Activated T-cell treated with anti-CD3 and anti-CD28 coated beads, Interleukin-2, amount 50 U/mL, for 72 hours (primary cell): ENCODE data around the gene PDZD2. TPM values are rescaled to one million over a fixed set of nuclear protein-coding genes. Genes with fewer than 3 reads are reported as not detected.
"Not testable (repeated sequence)": the region's sequence is repeated elsewhere in the genome, so short reads cannot be mapped to it uniquely, and the experiment has no call there.

Experiments
- ATAC-seq, 2 donors: fragments of 150-1000 bp; cut with Tn5 transposase; replicated peaks in 1 of 2; 2 replicates each; pipeline ENCODE4 v1.10.0; 2021; ENCODE audit warnings: moderate library complexity in 2 of 2, mild to moderate bottlenecking in 1 of 2
- DNase-seq, 2 donors: peaks; one replicate each; pipeline ENCODE4 v3.0.0; 2021 to 2022; ENCODE audit warnings: mixed read lengths in 1 of 2
- H3K27ac Mint-ChIP-seq: one replicate; pipeline ENCODE4 v1.8.0; 2022; ENCODE audit warnings: mild to moderate bottlenecking, moderate library complexity, mixed read lengths
- H3K27me3 Mint-ChIP-seq: one replicate; pipeline ENCODE4 v1.8.0; 2022; ENCODE audit warnings: low read depth, mixed read lengths
- H3K36me3 Mint-ChIP-seq, 2 donors: one replicate each; pipeline ENCODE4 v1.8.0; 2022; ENCODE audit warnings: mixed read lengths in 2 of 2, mild to moderate bottlenecking in 1 of 2; ENCODE audit not compliant: insufficient read depth in 2 of 2
- H3K4me1 Mint-ChIP-seq: one replicate; pipeline ENCODE4 v1.8.0; 2022; ENCODE audit warnings: low read depth, mixed read lengths
- H3K4me3 Mint-ChIP-seq, 2 donors: one replicate each; pipeline ENCODE4 v1.8.0; 2022; ENCODE audit warnings: mild to moderate bottlenecking in 2 of 2, mixed read lengths in 2 of 2, moderate library complexity in 2 of 2
- H3K9me3 Mint-ChIP-seq, 2 donors: one replicate each; pipeline ENCODE4 v1.8.0; 2022; ENCODE audit warnings: mixed read lengths in 2 of 2
- total RNA-seq, 2 donors: library from RNA; stranded (reverse); gene quantifications; one replicate each; pipeline ENCODE4 v1.2.3, GENCODE V29; 2022

The PDZD2 gene
- total RNA-seq, 2 donors from 2014 or later: 0.02 TPM; not detected in 1

DNA sequence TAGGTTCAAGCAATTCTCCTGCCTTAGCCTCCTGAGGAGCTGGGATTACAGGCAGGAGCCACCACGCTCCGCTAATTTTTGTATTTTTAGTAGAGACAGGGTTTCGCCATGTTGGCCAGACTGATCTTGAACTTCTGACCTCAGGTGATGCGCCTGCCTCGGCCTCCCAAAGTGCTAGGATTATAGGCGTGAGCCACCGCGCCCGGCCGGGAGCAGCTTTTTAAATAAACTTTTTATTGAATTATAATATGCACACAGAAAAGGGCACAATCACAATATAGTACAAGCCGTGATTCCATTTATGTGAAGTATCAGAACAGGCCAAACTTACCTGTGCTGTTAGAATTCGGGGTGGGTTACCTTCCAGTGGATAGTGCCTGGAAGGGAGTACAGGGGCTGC is 93.9 kb downstream of the PDZD2 start:
- not testable (repeated sequence) for H3K36me3 Mint-ChIP-seq, ATAC-seq, H3K27me3 Mint-ChIP-seq, H3K9me3 Mint-ChIP-seq, DNase-seq, H3K27ac Mint-ChIP-seq, H3K4me3 Mint-ChIP-seq, H3K4me1 Mint-ChIP-seq

DNA sequence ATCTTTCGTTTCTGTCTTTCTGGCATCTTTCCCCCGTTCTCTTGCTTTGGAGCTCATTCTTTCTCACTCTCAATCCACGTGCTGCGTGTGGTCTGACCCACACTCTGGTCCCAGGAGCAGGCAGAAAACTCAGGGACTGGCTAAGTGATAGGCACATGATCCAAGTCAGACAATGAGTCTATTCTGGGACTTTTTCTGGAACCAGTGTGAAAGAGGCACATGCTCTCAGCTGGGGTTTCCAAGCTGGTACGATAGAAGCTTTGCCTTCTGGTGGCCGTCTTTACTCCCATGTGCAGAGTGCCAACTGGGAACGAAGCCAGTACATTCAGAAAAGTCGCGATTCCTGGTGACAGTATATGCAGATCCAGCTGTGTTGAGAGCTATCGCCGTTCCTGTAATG is 94.4 kb downstream of the PDZD2 start:
- no peaks in the 10 kb centered on the region for H3K4me1 Mint-ChIP-seq
- H3K4me3 Mint-ChIP-seq: no peak overlapping the region
- no peak for ATAC-seq
- DNase-seq: no peak
- H3K27me3 Mint-ChIP-seq: no peaks in the 10 kb centered on the region
- H3K9me3 Mint-ChIP-seq: no peaks in the 10 kb centered on the region
- H3K36me3 Mint-ChIP-seq: no peaks in the 10 kb centered on the region
- H3K27ac Mint-ChIP-seq: no peak overlapping the region

DNA sequence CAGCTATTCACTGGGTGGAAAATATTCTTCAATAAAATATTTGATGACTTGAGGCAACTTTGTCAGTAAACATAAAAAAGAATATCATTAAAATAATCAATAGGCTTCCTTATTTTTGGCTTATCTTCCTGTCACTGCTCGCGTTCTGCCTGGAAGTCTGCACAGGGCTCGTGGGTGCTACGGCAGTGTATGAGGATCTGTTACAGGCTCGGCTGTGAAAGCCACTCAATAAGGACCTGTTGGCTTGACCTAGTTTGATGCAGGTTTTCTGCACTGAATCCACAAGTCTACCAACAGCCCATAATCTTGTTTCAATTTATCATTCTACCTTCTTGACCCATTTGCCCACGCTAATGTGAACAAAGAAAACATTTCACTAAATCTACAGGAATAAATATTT is 97.2 kb downstream of the PDZD2 start:
- H3K27me3 Mint-ChIP-seq: no peaks in the 10 kb centered on the region
- no peaks in the 10 kb centered on the region for H3K4me1 Mint-ChIP-seq
- ATAC-seq (no peak), DNase-seq (no peak)
- peaks cover 2 to 4% of the 10 kb centered on the region in 2 donors for H3K9me3 Mint-ChIP-seq
- H3K27ac Mint-ChIP-seq: no peak overlapping the region
- peaks cover 0 to 2% of the 10 kb centered on the region in 2 donors for H3K36me3 Mint-ChIP-seq
- no peak overlapping the region for H3K4me3 Mint-ChIP-seq

DNA sequence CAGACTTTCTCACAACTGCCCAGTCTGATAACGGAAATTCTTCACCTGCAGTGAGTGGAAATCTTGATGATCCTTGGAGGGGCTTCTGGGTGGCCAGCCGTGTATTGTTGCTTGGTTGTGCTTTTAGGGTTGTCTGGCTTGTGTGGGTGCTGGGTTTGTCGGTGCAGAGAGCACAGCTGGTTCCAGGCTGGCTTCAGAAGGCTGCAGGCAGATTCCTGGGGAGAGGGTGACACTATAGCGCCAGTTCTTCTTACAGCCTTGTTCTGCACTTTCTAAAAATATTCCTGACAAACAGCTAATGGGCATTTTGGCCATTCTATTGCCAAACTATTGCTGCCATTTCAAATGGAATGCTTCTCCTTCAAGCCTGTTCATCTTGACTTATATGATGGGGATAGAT is 99.3 kb downstream of the PDZD2 start:
- no peak for ATAC-seq
- Mint-ChIP-seq H3K36me3 (peaks cover 0 to 2% of the 10 kb centered on the region in 2 donors), H3K27ac (no peak overlapping the region), H3K4me3 (no peak overlapping the region), H3K4me1 (no peaks in the 10 kb centered on the region), H3K27me3 (no peaks in the 10 kb centered on the region), H3K9me3 (peaks cover 2 to 4% of the 10 kb centered on the region in 2 donors)
- DNase-seq: no peak

DNA sequence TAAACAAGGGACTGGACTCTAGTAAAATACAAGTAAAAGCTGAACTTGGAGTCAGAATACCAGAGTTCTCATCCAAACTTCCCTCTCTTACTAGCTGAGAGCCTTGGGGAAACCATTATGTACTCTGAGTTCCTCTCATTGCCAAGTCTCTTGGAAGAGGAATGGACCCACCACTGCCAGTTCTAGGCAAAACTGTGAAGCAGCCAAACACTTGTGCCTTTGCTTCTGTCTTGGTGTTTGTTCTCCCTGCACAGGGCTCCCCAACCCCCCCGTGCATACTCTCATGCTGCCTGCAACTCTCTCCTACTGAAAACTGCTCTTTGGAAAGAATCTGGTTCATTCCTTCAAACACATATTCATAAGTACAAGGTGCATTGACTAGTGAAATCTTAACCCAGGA is 102.6 kb downstream of the PDZD2 start:
- Mint-ChIP-seq H3K27ac (no peak overlapping the region), H3K4me3 (no peak overlapping the region), H3K9me3 (peaks cover 2 to 4% of the 10 kb centered on the region in 2 donors), H3K27me3 (no peaks in the 10 kb centered on the region), H3K4me1 (no peaks in the 10 kb centered on the region), H3K36me3 (peaks cover 0 to 2% of the 10 kb centered on the region in 2 donors)
- ATAC-seq: no peak
- no peak for DNase-seq

DNA sequence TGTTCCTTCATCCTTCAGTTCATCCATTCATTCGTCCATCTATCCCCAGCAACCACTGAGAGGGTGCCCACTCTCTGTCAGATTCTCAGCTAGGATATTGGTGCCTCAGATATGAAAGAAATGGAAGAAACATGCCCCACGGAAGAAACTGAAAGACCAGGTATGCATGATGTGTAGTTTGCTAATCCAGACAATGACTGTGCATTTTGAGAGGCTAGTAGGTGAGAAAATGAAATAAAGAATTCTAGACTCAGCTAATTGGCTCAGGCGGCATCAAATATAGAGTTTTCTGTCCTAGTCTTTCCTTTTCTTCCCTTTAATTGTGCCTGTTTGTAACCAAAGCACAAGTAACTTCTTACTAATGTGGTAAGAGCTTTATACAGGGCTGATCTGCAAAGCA is 104.7 kb downstream of the PDZD2 start:
- H3K4me1 Mint-ChIP-seq: no peaks in the 10 kb centered on the region
- no peaks in the 10 kb centered on the region for H3K27me3 Mint-ChIP-seq
- no peak overlapping the region for H3K4me3 Mint-ChIP-seq
- H3K27ac Mint-ChIP-seq: no peak overlapping the region
- H3K9me3 Mint-ChIP-seq: peaks cover 2 to 4% of the 10 kb centered on the region in 2 donors
- H3K36me3 Mint-ChIP-seq: peaks cover 0 to 2% of the 10 kb centered on the region in 2 donors
- DNase-seq: no peak
- ATAC-seq: no peak

DNA sequence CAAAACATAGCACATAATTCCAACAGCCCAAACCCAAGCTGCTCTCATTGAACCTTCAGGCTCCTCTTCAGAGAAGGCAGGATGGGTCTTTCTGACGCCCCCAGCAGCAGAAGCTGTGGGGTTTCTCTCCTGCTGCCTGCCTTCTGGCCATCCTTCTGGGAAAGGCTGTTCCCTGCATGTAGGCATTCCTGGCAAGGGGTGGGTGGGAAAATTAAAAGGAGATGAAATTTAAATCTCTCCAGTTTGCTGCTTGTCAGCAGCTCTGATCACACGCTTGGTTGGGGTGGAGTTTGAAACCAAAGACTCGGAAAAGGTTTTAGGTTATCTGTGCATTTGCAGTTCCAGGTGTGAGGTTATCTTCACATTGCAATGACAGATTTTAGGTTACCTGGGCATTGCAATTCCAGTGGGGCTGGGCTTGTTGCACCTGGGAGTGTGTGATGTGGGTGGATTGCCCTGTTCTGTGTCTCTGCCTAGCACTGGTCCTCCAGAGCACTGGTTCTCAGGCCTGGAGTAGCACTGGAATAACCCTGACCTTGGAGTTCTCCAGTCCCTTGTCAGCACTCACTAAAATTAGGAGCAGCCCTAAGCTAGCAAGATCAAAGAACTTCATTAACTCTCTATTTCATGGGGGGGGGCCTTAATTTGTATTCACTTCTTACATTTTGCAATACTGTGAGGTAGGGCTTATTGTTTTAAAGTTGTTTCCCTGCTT is 109.7 kb downstream of the PDZD2 start:
- ATAC-seq: no peak
- H3K27ac Mint-ChIP-seq: no peak overlapping the region
- H3K27me3 Mint-ChIP-seq: no peaks in the 10 kb centered on the region
- no peak for DNase-seq
- H3K9me3 Mint-ChIP-seq: no peaks in the 10 kb centered on the region
- H3K36me3 Mint-ChIP-seq: no peaks in the 10 kb centered on the region
- H3K4me3 Mint-ChIP-seq: no peak overlapping the region
- no peaks in the 10 kb centered on the region for H3K4me1 Mint-ChIP-seq

DNA sequence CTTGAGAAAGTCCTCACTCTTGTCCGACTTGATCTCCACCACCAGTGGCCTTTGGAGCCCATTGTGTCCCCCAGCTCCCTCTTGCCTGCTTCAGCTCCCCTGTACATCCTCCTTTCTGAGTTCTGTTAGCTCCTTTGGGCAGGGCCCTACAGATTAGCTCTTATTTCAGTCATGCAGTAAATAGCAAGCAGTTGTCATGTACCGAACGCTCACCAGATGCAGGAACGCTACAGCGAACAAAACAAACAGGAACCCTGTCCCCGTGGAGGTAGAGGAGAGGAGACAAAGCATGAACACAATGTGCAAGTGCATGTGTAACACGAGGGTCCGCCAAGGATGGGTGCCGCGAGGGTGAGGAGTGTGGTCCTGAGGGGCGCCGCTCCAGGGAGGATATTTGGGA is 111.3 kb downstream of the PDZD2 start:
- Mint-ChIP-seq H3K27me3 (no peaks in the 10 kb centered on the region), H3K9me3 (no peaks in the 10 kb centered on the region), H3K36me3 (no peaks in the 10 kb centered on the region), H3K4me3 (no peak overlapping the region), H3K4me1 (no peaks in the 10 kb centered on the region), H3K27ac (no peak overlapping the region)
- ATAC-seq: no peak
- no peak for DNase-seq

DNA sequence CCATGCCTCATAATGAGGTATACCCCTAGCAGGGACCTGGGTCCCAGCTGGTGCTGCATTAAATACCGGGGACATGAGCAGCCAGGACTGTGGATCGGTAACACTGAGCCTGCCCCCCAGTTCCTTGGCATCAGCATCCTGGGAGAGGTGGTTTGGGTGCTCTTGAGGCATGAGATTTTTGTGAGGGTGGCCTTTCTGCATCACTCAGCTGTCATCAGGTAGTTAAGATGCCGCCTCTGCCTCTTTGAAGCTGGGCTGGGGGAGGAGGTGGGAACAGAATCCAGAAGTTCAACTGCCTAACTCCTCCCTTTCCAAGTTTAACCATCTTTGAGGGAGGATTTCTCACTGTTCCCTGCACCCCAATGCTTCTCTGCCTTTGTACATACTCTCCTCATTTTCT is 112.7 kb downstream of the PDZD2 start:
- H3K27ac Mint-ChIP-seq: no peak overlapping the region

DNA sequence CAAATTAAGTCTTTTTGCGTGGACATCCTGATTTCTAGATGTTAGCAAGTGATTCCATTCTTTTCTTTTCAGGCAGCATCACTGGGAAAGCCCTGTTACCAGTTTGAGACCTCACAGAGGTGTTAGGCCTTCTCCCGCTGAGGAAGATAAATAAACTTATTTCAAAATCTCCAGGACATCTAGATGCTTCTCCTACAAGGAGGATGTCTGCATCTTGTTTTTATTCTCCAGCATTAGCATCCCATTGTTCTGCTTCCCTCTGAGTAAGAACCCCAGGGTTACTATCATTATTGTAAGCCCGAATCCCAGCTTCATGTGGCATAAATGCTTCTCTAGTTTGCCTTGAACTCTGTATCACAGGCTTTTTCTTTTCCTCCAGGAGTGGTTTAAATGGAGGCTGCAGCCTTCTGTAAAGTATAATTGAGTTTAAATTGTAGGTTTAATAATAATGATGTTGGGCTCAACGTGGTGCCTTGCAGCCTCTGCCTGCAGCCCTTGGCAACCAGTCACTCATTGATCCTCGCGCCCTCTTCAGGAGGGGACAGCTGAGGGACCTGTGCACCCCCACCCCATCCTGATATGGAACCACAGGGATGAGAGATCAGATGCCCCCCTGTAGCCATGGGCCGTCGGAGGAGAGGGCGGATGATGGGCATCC is 114.9 kb downstream of the PDZD2 start:
- no peaks in the 10 kb centered on the region for H3K4me1 Mint-ChIP-seq

More for the DNA sequence above, 112.7 kb downstream of the PDZD2 start:
- Mint-ChIP-seq H3K36me3 (no peaks in the 10 kb centered on the region), H3K4me3 (no peak overlapping the region), H3K27me3 (no peaks in the 10 kb centered on the region), H3K9me3 (no peaks in the 10 kb centered on the region), H3K4me1 (no peaks in the 10 kb centered on the region)
- ATAC-seq (no peak), DNase-seq (no peak)

DNA sequence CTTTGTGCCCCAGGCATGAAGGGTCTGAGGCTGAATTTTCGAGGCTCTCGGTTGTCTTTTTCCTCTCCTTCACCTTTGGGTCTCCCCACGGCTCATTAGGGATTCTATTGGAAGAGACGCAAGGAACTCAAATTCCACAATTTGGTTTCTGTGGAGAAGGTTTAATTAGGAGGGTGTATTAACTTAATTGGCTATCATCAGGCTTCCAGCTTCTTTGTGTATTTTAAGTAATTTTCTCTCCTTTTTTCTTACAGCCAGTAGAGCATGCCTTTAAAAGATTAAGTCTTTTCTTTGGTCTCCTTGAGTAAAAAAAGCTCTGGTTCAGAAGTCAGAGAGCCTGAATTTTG is 115.4 kb downstream of the PDZD2 start:
- Mint-ChIP-seq H3K4me1 (no peaks in the 10 kb centered on the region), H3K27me3 (no peaks in the 10 kb centered on the region), H3K9me3 (no peaks in the 10 kb centered on the region), H3K36me3 (no peaks in the 10 kb centered on the region), H3K4me3 (no peak overlapping the region), H3K27ac (no peak overlapping the region)
- no peak for ATAC-seq
- DNase-seq: no peak

More for the DNA sequence above, 114.9 kb downstream of the PDZD2 start:
- no peak overlapping the region for H3K27ac Mint-ChIP-seq
- DNase-seq: no peak
- H3K36me3 Mint-ChIP-seq: no peaks in the 10 kb centered on the region
- no peak overlapping the region for H3K4me3 Mint-ChIP-seq
- no peaks in the 10 kb centered on the region for H3K27me3 Mint-ChIP-seq
- no peaks in the 10 kb centered on the region for H3K9me3 Mint-ChIP-seq
- no peak for ATAC-seq

DNA sequence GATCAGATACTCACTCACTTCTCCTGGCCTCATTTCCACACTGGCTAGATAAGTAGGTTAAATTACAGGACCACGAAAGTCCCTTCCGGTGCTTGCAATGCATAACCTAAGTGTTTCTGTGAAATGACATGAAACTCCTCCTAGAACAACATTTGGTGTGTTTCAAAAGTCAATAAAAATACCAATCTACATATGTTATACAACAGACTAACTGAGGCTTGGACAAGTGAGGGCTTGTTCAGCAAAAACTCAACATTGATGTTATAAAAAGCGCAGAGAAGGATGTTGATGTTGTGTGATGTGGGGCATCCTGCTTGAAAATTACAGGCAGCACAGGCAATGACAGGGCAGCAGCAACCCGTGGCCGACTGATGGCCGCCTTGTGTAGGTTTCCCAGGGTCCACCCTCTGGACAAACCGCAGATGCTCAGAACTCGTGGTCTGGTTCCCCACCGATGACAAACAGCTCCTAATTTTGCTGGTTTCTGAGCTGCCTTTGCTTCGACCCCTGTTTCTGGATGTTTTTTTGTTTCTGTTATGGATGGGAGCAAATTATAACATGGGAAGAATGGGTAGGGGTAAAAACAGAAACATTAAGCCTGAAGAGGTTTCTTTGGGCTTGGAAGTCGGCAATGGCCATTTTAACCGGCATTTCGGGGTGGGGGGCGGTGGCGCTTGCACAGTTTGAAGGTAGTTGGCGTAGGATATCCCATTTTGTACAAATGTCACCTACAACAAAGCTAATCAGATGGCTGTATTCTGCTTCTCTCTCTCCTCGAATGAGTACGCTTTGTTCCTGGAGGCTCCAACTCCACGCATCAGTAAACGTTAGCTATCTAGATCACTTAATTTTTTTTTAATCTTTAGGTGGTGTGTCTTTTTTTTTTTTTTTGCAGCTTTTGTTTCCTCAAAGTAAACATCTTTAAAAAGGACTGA is 116.1 kb downstream of the PDZD2 start:
- H3K27me3 Mint-ChIP-seq: no peaks in the 10 kb centered on the region
- H3K4me1 Mint-ChIP-seq: no peaks in the 10 kb centered on the region
- H3K36me3 Mint-ChIP-seq: no peaks in the 10 kb centered on the region
- no peaks in the 10 kb centered on the region for H3K9me3 Mint-ChIP-seq
- no peak overlapping the region for H3K4me3 Mint-ChIP-seq
- no peak for DNase-seq
- no peak overlapping the region for H3K27ac Mint-ChIP-seq
- ATAC-seq: no peak

DNA sequence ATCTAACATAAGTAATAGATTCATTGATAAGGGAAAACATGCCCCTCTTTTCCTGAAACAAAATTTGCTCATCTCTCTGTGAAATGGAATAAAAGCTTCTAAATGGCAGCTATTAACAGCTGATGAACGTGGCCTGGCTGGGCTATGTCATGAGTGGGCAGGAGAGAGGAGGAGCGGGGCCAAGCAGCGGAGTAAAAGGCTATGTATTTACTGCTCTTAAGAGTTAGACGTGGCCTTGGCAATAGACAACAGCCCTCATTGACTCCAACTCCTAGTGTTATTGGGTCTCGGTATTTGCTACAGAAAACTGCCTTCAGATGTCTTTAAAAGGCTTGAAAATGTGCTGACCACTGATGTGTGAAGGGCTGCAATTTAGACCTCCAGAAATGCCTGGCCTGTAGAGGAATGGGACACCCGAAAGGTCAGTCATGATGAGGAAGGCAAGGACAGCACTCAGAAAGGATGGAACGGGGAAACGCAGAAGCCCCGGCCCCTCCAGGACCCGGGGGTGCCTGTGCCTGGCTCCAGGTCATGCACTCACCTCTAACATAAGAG is 116.8 kb downstream of the PDZD2 start:
- no peaks in the 10 kb centered on the region for H3K27me3 Mint-ChIP-seq
- no peak for ATAC-seq

More for the DNA sequence above, 116.8 kb downstream of the PDZD2 start:
- Mint-ChIP-seq H3K36me3 (no peaks in the 10 kb centered on the region), H3K27ac (no peak overlapping the region), H3K4me1 (no peaks in the 10 kb centered on the region), H3K4me3 (no peak overlapping the region), H3K9me3 (no peaks in the 10 kb centered on the region)
- DNase-seq: no peak
